Activated naive CD8-positive, alpha-beta T cell treated with anti-CD3 and anti-CD28 coated beads, Interleukin-2, amount 10 ng/mL, durations not matched to agents 7 days and 5 days (primary cell): Measurements from ENCODE around the gene MMP10. TPM values are rescaled to one million over a fixed set of nuclear protein-coding genes. Genes with fewer than 3 reads are reported as not detected.
"Not testable (repeated sequence)": the region's sequence is repeated elsewhere in the genome, so short reads cannot be mapped to it uniquely, and the experiment has no call there.

Source experiments
- ATAC-seq: fragments of 150-1000 bp; cut with Tn5 transposase; one replicate; pipeline ENCODE4 v1.10.0; 2021; ENCODE audit warnings: low read depth, moderate library complexity
- POLR2A ChIA-PET: fragments of 350-600 bp; sonication (Branson Sonifier 250); formaldehyde crosslinking; loops from one replicate; lab custom pipeline; 2021; ENCODE audit warnings: antibody characterized with exemption; lab: Charles Lee
- DNase-seq: peaks from one replicate; pipeline ENCODE4 v3.0.0; 2021
- H3K27ac Mint-ChIP-seq: one replicate; pipeline ENCODE4 v1.8.0; 2022; ENCODE audit warnings: mild to moderate bottlenecking, mixed read lengths
- H3K27me3 Mint-ChIP-seq: one replicate; pipeline ENCODE4 v1.8.0; 2022; ENCODE audit warnings: mild to moderate bottlenecking, moderate library complexity, mixed read lengths
- H3K36me3 Mint-ChIP-seq: one replicate; pipeline ENCODE4 v1.8.0; 2021; ENCODE audit warnings: mild to moderate bottlenecking, mixed read lengths
- H3K4me1 Mint-ChIP-seq: one replicate; pipeline ENCODE4 v1.8.0; 2021; ENCODE audit warnings: mixed read lengths
- H3K4me3 Mint-ChIP-seq: one replicate; pipeline ENCODE4 v1.8.0; 2022; ENCODE audit warnings: mild to moderate bottlenecking, moderate library complexity, mixed read lengths
- H3K9me3 Mint-ChIP-seq: one replicate; pipeline ENCODE4 v1.8.0; 2021; ENCODE audit warnings: mixed read lengths
- total RNA-seq, 2 experiments: library from RNA; stranded (reverse); gene quantifications; one replicate each; pipeline ENCODE4 v1.2.3, GENCODE V29; 2021

Gene MMP10
- total RNA-seq, 2 experiments from 2014 or later: not detected

DNA sequence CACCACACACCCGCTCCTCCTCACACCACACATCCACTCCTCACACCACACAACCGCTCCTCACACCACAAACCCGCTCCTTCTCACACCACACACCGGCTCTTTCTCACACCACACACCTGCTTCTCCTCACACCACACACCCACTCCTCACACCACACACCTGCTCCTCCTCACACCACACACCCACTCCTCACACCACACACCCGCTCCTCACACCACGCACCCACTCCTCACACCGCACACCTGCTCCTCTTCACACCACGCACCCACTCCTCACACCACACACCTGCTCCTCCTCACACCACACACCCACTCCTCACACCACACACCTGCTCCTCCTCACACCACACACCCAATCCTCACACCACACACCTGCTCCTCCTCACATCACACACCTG lies 49.5 kb downstream of the MMP10 start:
- ATAC-seq, DNase-seq, H3K27me3 Mint-ChIP-seq, H3K4me1 Mint-ChIP-seq, H3K27ac Mint-ChIP-seq, POLR2A ChIA-PET, H3K4me3 Mint-ChIP-seq, H3K9me3 Mint-ChIP-seq, H3K36me3 Mint-ChIP-seq: not testable (repeated sequence)

DNA sequence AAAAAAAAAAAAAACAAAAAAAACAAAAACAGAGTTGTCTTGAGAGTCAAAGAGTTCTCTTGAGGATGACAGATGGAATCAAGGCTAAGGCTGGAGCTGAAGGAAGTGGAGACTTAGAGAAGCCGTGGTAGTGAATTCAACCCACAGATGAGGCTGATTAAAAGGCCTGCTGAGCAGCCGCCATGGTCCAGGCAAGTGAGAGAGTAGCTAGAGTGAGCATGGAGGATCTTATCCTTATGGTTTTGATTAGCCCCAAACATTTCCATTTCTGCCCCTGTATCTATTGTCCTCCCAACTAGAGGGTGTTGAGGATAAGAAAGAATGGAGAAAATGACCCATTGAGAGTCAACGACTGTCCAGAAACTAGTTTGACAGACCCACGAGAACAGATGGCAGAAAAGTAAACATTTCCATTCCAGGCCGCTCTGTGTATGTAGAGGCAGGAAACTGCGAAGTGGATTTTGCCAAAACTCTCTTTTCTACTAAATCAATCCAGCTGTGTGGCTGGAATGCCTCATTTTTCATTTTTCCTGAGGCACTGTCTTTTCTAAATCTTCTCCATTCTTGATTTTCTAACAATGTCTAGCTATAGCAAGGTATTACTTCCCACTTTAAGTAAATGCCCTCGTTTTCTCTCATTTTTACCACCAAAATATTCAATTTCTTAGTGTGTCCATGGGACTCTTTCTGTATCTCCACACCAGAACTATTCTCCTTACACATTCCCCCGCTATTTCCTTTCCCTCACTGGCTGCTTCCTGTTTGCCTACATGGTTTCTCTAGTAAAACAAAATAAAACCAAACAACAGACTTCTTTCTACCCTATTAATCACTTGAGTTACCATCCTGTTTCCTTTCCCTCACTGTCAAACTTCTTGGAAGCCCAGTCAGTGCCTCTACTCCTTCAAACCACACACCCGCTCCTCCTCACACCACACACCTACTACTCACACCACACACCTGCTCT lies 50.3 kb downstream of the MMP10 start:
- POLR2A ChIA-PET: no interaction called here
- Mint-ChIP-seq H3K4me3 (no peak overlapping the region), H3K4me1 (no peaks in the 10 kb centered on the region), H3K9me3 (no peaks in the 10 kb centered on the region), H3K36me3 (no peaks in the 10 kb centered on the region), H3K27me3 (no peaks in the 10 kb centered on the region), H3K27ac (no peak overlapping the region)
- ATAC-seq (no peak), DNase-seq (no peak)

DNA sequence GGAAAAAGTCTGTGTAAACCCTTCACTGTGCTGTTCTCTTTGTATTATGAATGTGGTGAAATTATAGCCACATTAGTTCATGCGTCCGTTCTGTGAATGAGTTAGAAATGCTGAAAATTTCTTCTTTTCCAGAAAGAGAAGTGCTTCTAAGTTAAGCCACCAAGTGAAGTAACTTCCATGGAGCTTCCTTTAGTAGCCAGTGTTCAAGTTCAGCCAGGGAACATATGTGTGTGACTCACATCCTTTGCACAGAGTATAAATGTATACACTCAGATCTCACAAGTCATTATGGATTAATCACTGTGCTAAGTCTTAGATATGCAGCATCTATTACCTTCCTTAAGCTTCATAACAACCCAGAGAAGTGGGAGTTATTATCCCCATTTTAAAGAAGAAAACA lies 52.5 kb downstream of the MMP10 start:
- POLR2A ChIA-PET: no interaction called here
- Mint-ChIP-seq H3K27me3 (peaks cover 3% of the 10 kb centered on the region), H3K4me1 (no peaks in the 10 kb centered on the region), H3K27ac (no peak overlapping the region), H3K4me3 (no peak overlapping the region), H3K9me3 (no peaks in the 10 kb centered on the region), H3K36me3 (no peaks in the 10 kb centered on the region)
- ATAC-seq: no peak
- no peak for DNase-seq

DNA sequence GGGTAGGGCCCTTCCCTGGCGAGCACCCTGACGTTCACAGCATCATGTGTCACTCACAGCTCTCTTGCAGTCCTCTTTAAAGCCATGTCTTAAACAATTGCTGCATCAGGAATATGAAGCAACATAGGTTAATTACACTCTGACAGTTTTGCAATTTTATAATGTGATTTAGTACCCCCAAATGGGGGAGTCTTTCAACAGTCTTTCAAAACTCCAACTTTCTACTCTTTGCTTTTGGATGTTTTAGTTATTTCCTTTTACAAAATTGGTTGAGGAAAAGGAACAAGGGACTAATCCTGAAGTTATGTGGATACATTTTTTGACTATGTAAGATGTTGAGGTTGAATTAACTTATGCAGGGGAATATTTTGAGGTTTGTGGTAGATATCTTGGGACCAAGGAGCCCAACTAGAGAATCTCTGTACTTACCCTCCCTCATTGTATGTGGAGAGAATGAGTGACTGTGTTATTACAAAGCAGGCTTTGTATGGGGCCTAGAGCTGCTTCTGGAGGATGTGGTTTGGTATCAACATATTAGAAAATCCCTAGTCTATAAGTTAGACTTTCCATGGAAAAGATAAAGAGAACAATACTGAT lies 55.4 kb downstream of the MMP10 start, which contains the start of gene MMP8:
TSS of gene MMP8 (minus strand) at position 51 of the 597 bp plus-strand sequence. CDS start 99 bp downstream, outside the sequence.
- no peak within 1 kb of the TSS for H3K27ac Mint-ChIP-seq
- no peak within 1 kb of the TSS for H3K4me3 Mint-ChIP-seq
- no peak for DNase-seq
- H3K36me3 Mint-ChIP-seq: no peaks in the 10 kb centered on the region
- ATAC-seq: no peak
- H3K9me3 Mint-ChIP-seq: no peaks in the 10 kb centered on the region
- H3K27me3 Mint-ChIP-seq: peaks cover 9% of the 10 kb centered on the region
- H3K4me1 Mint-ChIP-seq: no peaks in the 10 kb centered on the region
- POLR2A ChIA-PET: no interaction called here

DNA sequence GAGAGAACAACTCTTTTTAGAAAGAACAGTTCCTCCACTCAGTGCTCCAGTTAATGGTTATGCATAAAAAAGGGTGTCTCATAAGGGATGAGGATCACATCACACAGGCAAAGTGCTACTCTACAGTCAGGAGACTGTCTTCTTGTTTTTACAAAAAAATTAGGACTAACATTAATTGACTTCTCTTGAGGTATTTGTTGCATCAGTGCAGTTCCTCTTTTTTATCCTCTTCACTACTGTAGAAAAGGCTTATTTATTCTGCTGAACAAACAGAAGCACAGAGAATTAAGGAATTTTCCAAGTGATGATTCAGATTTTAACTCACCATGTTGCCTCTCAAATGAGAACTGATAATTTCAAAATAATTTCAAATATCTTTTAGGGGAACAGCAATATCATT lies 57.6 kb downstream of the MMP10 start:
- Mint-ChIP-seq H3K4me1 (no peaks in the 10 kb centered on the region), H3K36me3 (no peaks in the 10 kb centered on the region), H3K4me3 (no peak overlapping the region), H3K27me3 (peaks cover 11% of the 10 kb centered on the region), H3K27ac (no peak overlapping the region), H3K9me3 (no peaks in the 10 kb centered on the region)
- ATAC-seq (no peak), DNase-seq (no peak)
- POLR2A ChIA-PET: no interaction called here

Other genes with a start within 250 kb of the MMP10 start
- not detected for gene MMP7, start 249.9 kb downstream of the MMP10 start, total RNA-seq
- gene MMP20, start 155.3 kb downstream of the MMP10 start, total RNA-seq: not detected
- gene MMP27, start 74.9 kb downstream of the MMP10 start, total RNA-seq: not detected
- gene MMP8, start 55.7 kb downstream of the MMP10 start, total RNA-seq: not detected
- gene MMP1, start 17.5 kb upstream of the MMP10 start, total RNA-seq: not detected
- gene MMP3, start 63.0 kb upstream of the MMP10 start, total RNA-seq: not detected
- not detected for gene MMP12, start 94.4 kb upstream of the MMP10 start, total RNA-seq
- not detected for gene MMP13, start 175.1 kb upstream of the MMP10 start, total RNA-seq